CD4-positive, alpha-beta T cell treated with Interleukin-17A for 1 hour (primary cell): Measurements from ENCODE around the gene GABPB2.

Experiments used
- DNase-seq: peaks from one replicate; pipeline ENCODE4 v3.0.0-alpha.2; 2020

The GABPB2 gene

GRCh38 chr1:151070474-151071276 is at the start of gene GABPB2:
TSS of gene GABPB2 (plus strand) at chr1:151070761. CDS start at chr1:151088190, 17,429 bp downstream.
- DNase-seq, result peak; percentile 90

GRCh38 chr1:151024540-151025146 is 45.9 kb upstream of the GABPB2 start:
- peak; percentile 91 for DNase-seq

- DNase-seq, result no peak
Measured at GRCh38 chr1:151026460-151026859, 44.1 kb upstream of the GABPB2 start.

- DNase-seq, result no peak
Measured at GRCh38 chr1:151032164-151032563, 38.4 kb upstream of the GABPB2 start.

- no peak for DNase-seq
Measured at GRCh38 chr1:151035167-151035566, 35.4 kb upstream of the GABPB2 start.

- no peak for DNase-seq
Measured at GRCh38 chr1:151036356-151036755, 34.2 kb upstream of the GABPB2 start, which contains the start of gene BNIPL. TSS of gene BNIPL (plus strand) at chr1:151036586. CDS start at chr1:151036726, 140 bp downstream.

- DNase-seq, result no peak
Measured at GRCh38 chr1:151037032-151037431, 33.5 kb upstream of the GABPB2 start.

GRCh38 chr1:151039521-151039920 is 31.0 kb upstream of the GABPB2 start:
- DNase-seq, result no peak

- peak; percentile 39 for DNase-seq
Measured at GRCh38 chr1:151043163-151043562, 27.4 kb upstream of the GABPB2 start.

GRCh38 chr1:151047591-151047924 is 23.0 kb upstream of the GABPB2 start, which contains the start of gene C1orf56:
TSS of gene C1orf56 (plus strand) at chr1:151047751. CDS start at chr1:151047848, 97 bp downstream.
- DNase-seq, result peak; percentile 69

- peak; percentile 75 for DNase-seq
Measured at GRCh38 chr1:151047925-151048644, 22.5 kb upstream of the GABPB2 start.

- DNase-seq, result no peak
Measured at GRCh38 chr1:151048645-151049032, 21.9 kb upstream of the GABPB2 start.

GRCh38 chr1:151049458-151049857 is 21.1 kb upstream of the GABPB2 start:
- DNase-seq, result peak; percentile 38

- peak; percentile 37 for DNase-seq
Measured at GRCh38 chr1:151050051-151050688, 20.4 kb upstream of the GABPB2 start.

- no peak for DNase-seq
Measured at GRCh38 chr1:151051356-151052009, 19.1 kb upstream of the GABPB2 start.

GRCh38 chr1:151054971-151055547 is 15.5 kb upstream of the GABPB2 start:
- DNase-seq, result no peak

GRCh38 chr1:151055581-151055980 is 15.0 kb upstream of the GABPB2 start:
- peak; percentile 30 for DNase-seq

- DNase-seq, result peak; percentile 82
Measured at GRCh38 chr1:151056149-151056548, 14.4 kb upstream of the GABPB2 start.

GRCh38 chr1:151058692-151059091 is 11.9 kb upstream of the GABPB2 start:
- peak; percentile 34 for DNase-seq

GRCh38 chr1:151059109-151060006 is 11.2 kb upstream of the GABPB2 start, which contains the start of gene CDC42SE1:
TSS of gene CDC42SE1 (minus strand) at chr1:151059622. CDS start at chr1:151055730, 3,892 bp downstream.
- DNase-seq, result peak; percentile 89
